HL-60 (cell line): Measurements from ENCODE around the gene FBXO17.

ENCODE experiments used
- CTCF ChIP-seq: IDR thresholded peaks from one replicate; pipeline ENCODE4 v1.5.1; 2011; ENCODE audit warnings: low read length, control low read depth, inconsistent platforms; ENCODE audit not compliant: insufficient read depth
- GABPA ChIP-seq: IDR thresholded peaks from 2 replicates; pipeline ENCODE4 v1.6.1; 2012; ENCODE audit warnings: low read depth
- REST ChIP-seq: IDR thresholded peaks from 2 replicates; pipeline ENCODE4 v1.6.1; 2012; ENCODE audit warnings: low read depth; ENCODE audit not compliant: insufficient replicate concordance

DNA sequence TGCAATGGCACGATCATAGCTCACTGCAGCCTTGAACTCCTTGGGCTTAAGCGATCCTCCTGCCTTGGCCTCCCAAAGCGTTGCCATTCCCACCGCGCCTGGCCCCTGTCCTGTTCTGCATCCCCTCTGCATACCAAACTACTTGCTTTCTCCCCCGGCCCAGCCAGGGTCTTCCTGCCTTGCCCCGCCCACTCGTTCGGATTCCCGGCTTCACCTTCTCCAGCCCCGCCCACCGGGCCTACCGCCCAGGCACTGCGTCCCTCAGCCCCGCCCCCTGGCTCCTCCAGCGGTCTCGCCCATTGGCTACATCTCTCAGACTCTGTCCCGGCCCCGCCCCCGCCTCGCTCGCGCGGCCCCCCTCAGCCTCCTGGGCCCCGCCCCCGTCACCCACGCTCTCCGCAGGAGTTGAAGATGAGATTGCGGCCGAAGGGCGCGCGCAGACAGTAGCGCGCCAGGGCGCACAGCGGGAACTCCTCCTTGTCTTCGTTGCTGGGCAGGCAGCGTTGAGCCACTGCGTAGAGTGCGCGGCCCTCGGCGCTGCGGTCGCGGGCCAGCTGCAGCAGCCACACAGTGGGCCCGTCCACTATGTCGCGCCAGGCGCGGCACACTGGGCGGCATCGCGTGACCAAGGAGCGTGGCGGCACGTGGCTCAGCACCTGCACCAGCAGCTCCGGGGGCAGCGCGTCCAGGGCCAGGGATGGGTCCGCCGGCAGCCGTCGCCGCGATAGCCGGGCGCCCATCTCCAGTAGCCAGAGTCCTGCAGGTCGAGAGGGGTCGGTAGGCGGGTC lies 25.8 kb downstream of the FBXO17 start:
- TF ChIP-seq GABPA (no peak), CTCF (no peak), REST (no peak)
